NCI-H2227 treated with DMSO at 0.1 percent for 48 hours (cell line): ENCODE measurements around the gene DENND1A.
A peak's percentile ranks its signal among the peaks of the same experiment; 100 is the strongest.

Experiments
- DNase-seq: peaks from one replicate; lab custom pipeline; 2025; lab: John Stamatoyannopoulos, UW

The DENND1A gene

GRCh38 chr9:123487944-123488548, 441.9 kb downstream of the DENND1A start:
- DNase-seq: no peak

- DNase-seq: no peak
Observed at GRCh38 chr9:123486431-123486830, 443.5 kb downstream of the DENND1A start.

GRCh38 chr9:123485216-123485615, 444.7 kb downstream of the DENND1A start:
- no peak for DNase-seq

GRCh38 chr9:123484130-123484529, 445.8 kb downstream of the DENND1A start:
- DNase-seq: no peak

GRCh38 chr9:123483191-123483803, 446.6 kb downstream of the DENND1A start:
- no peak for DNase-seq

- DNase-seq: no peak
Observed at GRCh38 chr9:123482295-123482968, 447.5 kb downstream of the DENND1A start.

GRCh38 chr9:123481209-123481865, 448.6 kb downstream of the DENND1A start:
- no peak for DNase-seq

GRCh38 chr9:123480791-123481190, 449.1 kb downstream of the DENND1A start:
- DNase-seq: no peak

- DNase-seq: no peak
Observed at GRCh38 chr9:123480096-123480495, 449.8 kb downstream of the DENND1A start.

- DNase-seq: no peak
Observed at GRCh38 chr9:123478967-123479602, 450.8 kb downstream of the DENND1A start.

GRCh38 chr9:123478160-123478559, 451.8 kb downstream of the DENND1A start:
- DNase-seq: no peak

- DNase-seq: no peak
Observed at GRCh38 chr9:123475407-123475806, 454.5 kb downstream of the DENND1A start.

GRCh38 chr9:123472862-123473614, 456.9 kb downstream of the DENND1A start:
- DNase-seq: peak; percentile 62

GRCh38 chr9:123471843-123472570, 457.9 kb downstream of the DENND1A start:
- no peak for DNase-seq

- no peak for DNase-seq
Observed at GRCh38 chr9:123470991-123471770, 458.7 kb downstream of the DENND1A start.

- DNase-seq: no peak
Observed at GRCh38 chr9:123470121-123470782, 459.7 kb downstream of the DENND1A start.

- DNase-seq: no peak
Observed at GRCh38 chr9:123469282-123469681, 460.6 kb downstream of the DENND1A start.

- DNase-seq: no peak
Observed at GRCh38 chr9:123468541-123468940, 461.4 kb downstream of the DENND1A start.

GRCh38 chr9:123465304-123465703, 464.6 kb downstream of the DENND1A start:
- no peak for DNase-seq

- no peak for DNase-seq
Observed at GRCh38 chr9:123460091-123460490, 469.8 kb downstream of the DENND1A start.
